K562 (cell line): ENCODE measurements around the gene EMILIN1. TPM values are rescaled to one million over a fixed set of nuclear protein-coding genes. Genes with fewer than 3 reads are reported as not detected.
A peak's percentile ranks its signal among the peaks of the same experiment; 100 is the strongest.

Source experiments
- ATAC-seq: fragments of 200-7000 bp; cut with Tn5 transposase; 3 replicates; pipeline ENCODE4 v1.9.1; 2020; ENCODE audit warnings: moderate library complexity
- BruUV-seq: library from RNA; stranded (reverse); fragments of 400-500 nt; replicated peaks from 2 replicates; lab custom pipeline; 2021; lab: Mats Ljungman, UMichigan
- CTCF ChIA-PET: fragments of 300-600 bp; formaldehyde crosslinking; extraction: SDS; loops from one replicate; lab custom pipeline; 2021; ENCODE audit warnings: low intra/inter-chr PET ratio; lab: Yijun Ruan, JAX
- POLR2A ChIA-PET: fragments of 300-600, 350-650 bp; sonication (Branson Sonifier 250); formaldehyde crosslinking; extraction: SDS; loops from one replicate; lab custom pipeline; 2021; ENCODE audit warnings: antibody characterized with exemption, inconsistent platforms; lab: Yijun Ruan, JAX
- DNase-seq, 4 experiments: peaks; one replicate each; pipeline versions ENCODE4 v3.0.0 to v3.0.0-alpha.2; 2011 to 2018; ENCODE audit warnings: low spot score in 3 of 4, mixed read lengths in 3 of 4; ENCODE audit errors: extremely low read depth in 1 of 4
- FAIRE-seq: peaks from 2 replicates; lab custom pipeline; 2011; peaks lifted over from hg19 to GRCh38; lab: Jason Lieb, UNC
- H2AFZ ChIP-seq: 2 replicates; pipeline ENCODE4 v1.6.0; 2011; ENCODE audit warnings: low read depth, low read length, control low read depth, inconsistent platforms
- H3K27ac ChIP-seq: fragments of 200-600 bp; 3 replicates; pipeline ENCODE4 v1.8.0; 2011; ENCODE audit warnings: low read depth, mild to moderate bottlenecking, control low read depth, inconsistent platforms, low read length, moderate library complexity, mixed read lengths; ENCODE audit errors: extremely low read depth
- H3K27me3 ChIP-seq, 2 experiments: fragments of 300-600 bp in 1 of 2; 2 replicates in 1 of 2; 3 replicates in 1 of 2; pipeline versions ENCODE4 v1.6.0 to v1.8.0; 2011; ENCODE audit warnings: inconsistent platforms in 2 of 2, low read length in 2 of 2, mild to moderate bottlenecking in 1 of 2, mixed read lengths in 1 of 2, moderate library complexity in 1 of 2; ENCODE audit not compliant: control insufficient read depth in 2 of 2, insufficient read depth in 2 of 2
- H3K36me3 ChIP-seq: fragments of 300-600 bp; 3 replicates; pipeline ENCODE4 v1.8.0; 2011; ENCODE audit warnings: mild to moderate bottlenecking, low read length, inconsistent platforms; ENCODE audit not compliant: control insufficient read depth, insufficient read depth
- H3K4me1 ChIP-seq, 2 experiments: fragments of 200-600 bp in 1 of 2; replicated peaks in 1 of 2; 2 replicates in 1 of 2; 3 replicates in 1 of 2; pipeline versions ENCODE4 v1.5.1 to v1.8.0; 2011; ENCODE audit warnings: inconsistent platforms in 2 of 2, low read length in 2 of 2, mild to moderate bottlenecking in 1 of 2, mixed read lengths in 1 of 2, moderate library complexity in 1 of 2; ENCODE audit not compliant: control insufficient read depth in 2 of 2, insufficient read depth in 2 of 2
- H3K4me2 ChIP-seq: 2 replicates; pipeline ENCODE4 v1.6.1; 2011; ENCODE audit warnings: low read length, control low read depth, inconsistent platforms, mixed read lengths; ENCODE audit not compliant: insufficient read depth
- H3K4me3 ChIP-seq: fragments of 200-600 bp; sonication (generic), shearing (Covaris generic); 2 replicates; pipeline ENCODE4 v1.5.1; 2016; ENCODE audit warnings: control low read depth, inconsistent platforms
- H3K79me2 ChIP-seq: fragments of 200-600 bp; 3 replicates; pipeline ENCODE4 v1.8.0; 2011; ENCODE audit warnings: low read length, inconsistent platforms; ENCODE audit not compliant: control insufficient read depth, insufficient read depth
- H3K9ac ChIP-seq, 2 experiments: 2 replicates each; pipeline versions ENCODE4 v1.6.0 to v1.6.1; 2011; ENCODE audit warnings: low read depth in 2 of 2, low read length in 2 of 2, control low read depth in 1 of 2, inconsistent platforms in 1 of 2, mild to moderate bottlenecking in 1 of 2, mixed read lengths in 1 of 2; ENCODE audit not compliant: insufficient read depth in 1 of 2
- H3K9me1 ChIP-seq: one replicate; pipeline ENCODE4 v1.6.0; 2011; ENCODE audit warnings: inconsistent platforms, mild to moderate bottlenecking, low read length, moderate library complexity; ENCODE audit not compliant: control insufficient read depth, insufficient read depth
- H3K9me3 ChIP-seq: replicated peaks from 2 replicates; pipeline ENCODE4 v1.5.1; 2011; ENCODE audit warnings: low read depth, low read length, inconsistent platforms; ENCODE audit not compliant: control insufficient read depth, insufficient read depth
- H4K20me1 ChIP-seq: replicated peaks from 2 replicates; pipeline ENCODE4 v1.6.1; 2011; ENCODE audit warnings: low read length, inconsistent platforms, mixed read lengths; ENCODE audit not compliant: control insufficient read depth, insufficient read depth
- E2F4 ChIP-seq: sonication (generic); formaldehyde crosslinking; IDR thresholded peaks from 2 replicates; pipeline ENCODE4 v1.8.0; 2022; ENCODE audit warnings: mild to moderate bottlenecking, low read depth, missing genetic modification reagents
- POLR2G ChIP-seq: fragments of 200-400 bp; formaldehyde crosslinking; IDR thresholded peaks from 2 replicates; pipeline ENCODE4 v1.6.1; 2017; ENCODE audit warnings: low read depth, mild to moderate bottlenecking, antibody characterized with exemption, low read length, moderate library complexity
- RBBP5 ChIP-seq: fragments of 200-600 bp; sonication (generic); IDR thresholded peaks from 2 replicates; pipeline ENCODE4 v1.6.1; 2012; ENCODE audit warnings: borderline replicate concordance, mild to moderate bottlenecking, low read length, control low read depth, inconsistent platforms; ENCODE audit not compliant: insufficient read depth, poor library complexity, severe bottlenecking
- RBFOX2 ChIP-seq: fragments of 200-400 bp; formaldehyde crosslinking; IDR thresholded peaks from 2 replicates; pipeline ENCODE4 v1.6.1; 2017; ENCODE audit warnings: low read depth, mild to moderate bottlenecking, low read length, moderate library complexity
- SLC30A9 ChIP-seq: fragments of 250-450 bp; sonication (Bioruptor Pico); IDR thresholded peaks from 2 replicates; pipeline ENCODE4 v1.8.0; 2022; ENCODE audit warnings: mild to moderate bottlenecking, moderate library complexity
- ZNF274 ChIP-seq: IDR thresholded peaks from 2 replicates; pipeline ENCODE4 v1.6.1; 2011; ENCODE audit warnings: low read depth, mild to moderate bottlenecking, low read length, moderate library complexity, borderline replicate concordance
- ZNF354B ChIP-seq: fragments of 250-450 bp; sonication (Bioruptor Pico); IDR thresholded peaks from 2 replicates; pipeline ENCODE4 v1.4.0; 2020
- WGBS: fragments of 100-300 bp; shearing (Covaris generic); methylation state at CpG from one replicate; pipeline ENCODE4 v1.1.6; 2016; ENCODE audit warnings: low coverage, mixed read lengths; ENCODE audit not compliant: insufficient coverage; ENCODE audit errors: missing lambda C conversion rate; 5-methylcytosine and 5-hydroxymethylcytosine counted together
- in situ Hi-C: fragments of 300-500 bp; cut with MboI; formaldehyde crosslinking; loops from 4 replicates; pipeline ENCODE4 v1.15.0; 2018; ENCODE audit warnings: inconsistent platforms, mixed read lengths
- intact Hi-C: fragments of 100-400 bp; cut with micrococcal nuclease; formaldehyde crosslinking; loops from 2 replicates; pipeline ENCODE4 v1.14.2; 2022
- polyA plus RNA-seq, 8 experiments: library from polyadenylated mRNA; depleted of rRNA in 4 of 8; stranded (reverse) in 5 of 8; unstranded in 3 of 8; fragments of >200 nt; fragmentation: Nextera tagmentation in 2 of 8; fragmentation: Illumina TruSeq in 1 of 8; extraction: Ambion mirVana in 2 of 8; extraction: Trizol in 1 of 8; gene quantifications; 2 replicates each; pipeline versions ENCODE4 v1.2.1 to v1.2.3, GENCODE V29; 2011 to 2014; ENCODE audit warnings: inconsistent platforms in 1 of 8, missing spikeins in 1 of 8
- total RNA-seq, 7 experiments: library from RNA; depleted of rRNA in 6 of 7; stranded (reverse); fragments of >200 nt in 6 of 7; fragmentation: Illumina TruSeq in 2 of 7; extraction: Trizol in 2 of 7; gene quantifications; 2 replicates each; pipeline versions ENCODE4 v1.2.1 to v1.2.3, GENCODE V29; 2011 to 2021; ENCODE audit warnings: low replicate concordance in 1 of 7

EMILIN1 gene
- total and polyA plus RNA-seq, 9 of the 15 experiments (the other 6 are each of a cell fraction or from before 2014, with no cell fraction given): 0.04 to 2.7 (median 0.54) TPM; not detected in 2

DNA sequence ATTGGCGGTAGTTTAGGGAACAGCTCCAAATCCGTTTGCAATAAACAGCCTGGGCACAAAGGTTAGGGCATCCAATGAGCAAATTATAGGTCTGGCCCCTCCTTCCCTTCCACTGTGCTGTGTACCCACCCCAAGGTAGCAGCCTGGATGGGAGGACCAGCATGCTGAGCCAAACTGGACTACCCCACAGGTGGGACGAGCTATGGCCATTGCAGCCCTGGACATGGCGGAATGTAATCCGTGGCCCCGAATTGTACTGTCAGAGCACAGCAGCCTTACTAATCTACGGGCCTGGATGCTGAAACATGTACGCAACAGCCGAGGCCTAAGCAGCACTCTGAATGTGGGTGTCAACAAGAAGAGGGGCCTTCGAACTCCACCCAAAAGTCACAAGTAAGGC lies 20.2 kb upstream of the EMILIN1 start:
- no peak for DNase-seq
- peak overlapping the region in 1 of 2 experiments; percentile 6; a peak in 1 of 4 replicates for H3K9ac ChIP-seq
- CTCF ChIA-PET: no interaction called here
- TF ChIP-seq POLR2G (peak; percentile 25; the same call in 1 of the 2 replicates), ZNF274 (no peak)
- TF ChIP-seq, all 486 proteins: peak for 1
- Histone ChIP-seq H3K4me1 (peaks cover 24 to 28% of the 10 kb centered on the region in 2 experiments), H3K9me3 (no peaks in the 10 kb centered on the region), H3K4me2 (no peak overlapping the region), H3K9me1 (no peaks in the 10 kb centered on the region), H3K4me3 (no peak overlapping the region), H3K27me3 (no peaks in the 10 kb centered on the region), H2AFZ (no peak overlapping the region), H3K27ac (no peak overlapping the region), H4K20me1 (no peaks in the 10 kb centered on the region), H3K79me2 (no peaks in the 10 kb centered on the region), H3K36me3 (peaks cover 71% of the 10 kb centered on the region)
- in situ Hi-C loops: no loop called here
- intact Hi-C loops: no loop called here
- WGBS: 85% methylated on average over 10 of the region's 10 CpGs
- no TSS peak for BruUV-seq
- FAIRE-seq: no peak
- no peak for ATAC-seq
- POLR2A ChIA-PET: interaction anchor here (0.6 to 10.5 kb wide), 7 partner anchors 8 to 104 kb away, joined by 3 to 112 read pairs (median 4); partner anchors contain the start of gene OST4

DNA sequence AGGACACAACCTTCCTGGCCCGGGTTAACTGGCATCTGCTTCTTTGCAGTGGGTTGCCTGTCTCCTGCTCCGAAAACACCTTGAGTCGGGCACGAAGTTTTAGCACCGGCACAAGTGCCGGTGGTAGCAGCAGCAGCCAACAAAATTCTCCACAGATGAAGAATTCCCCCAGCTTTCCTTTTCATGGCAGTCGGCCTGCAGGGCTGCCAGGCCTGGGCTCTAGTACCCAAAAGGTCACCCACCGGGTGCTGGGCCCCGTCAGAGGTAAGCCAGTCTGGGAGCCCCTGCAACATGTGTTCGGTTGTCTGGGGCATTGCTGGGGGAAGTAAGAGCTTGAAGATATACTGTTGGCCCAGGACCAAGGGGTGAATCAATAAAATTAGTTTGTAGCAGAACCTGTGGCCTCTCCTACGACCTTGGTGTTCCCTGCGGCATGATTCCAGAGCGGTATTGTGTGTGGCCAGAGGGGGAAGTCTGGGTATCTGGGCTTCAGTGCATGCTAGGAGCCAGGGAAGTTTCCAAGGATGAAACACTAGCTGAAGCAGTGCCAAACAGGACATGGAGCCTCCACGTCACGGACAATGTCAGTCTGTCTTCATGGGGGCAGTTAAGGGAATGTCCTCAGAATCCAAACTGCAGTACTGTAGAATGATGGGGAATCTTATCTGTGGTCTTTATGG lies 19.1 kb upstream of the EMILIN1 start:
- peaks cover 32 to 37% of the 10 kb centered on the region in 2 experiments for H3K4me1 ChIP-seq
- peaks cover 63% of the 10 kb centered on the region for H3K36me3 ChIP-seq
- ATAC-seq: no peak
- no peak overlapping the region for H3K9ac ChIP-seq
- intact Hi-C loops (no loop called here), in situ Hi-C loops (no loop called here)
- 88% methylated on average over 15 of the region's 15 CpGs for WGBS
- no peak overlapping the region for H3K27ac ChIP-seq
- no peak overlapping the region for H2AFZ ChIP-seq
- no peak for FAIRE-seq
- BruUV-seq: no TSS peak
- no peak overlapping the region for H3K4me3 ChIP-seq
- H4K20me1 ChIP-seq: no peaks in the 10 kb centered on the region
- no peaks in the 10 kb centered on the region for H3K27me3 ChIP-seq
- POLR2A ChIA-PET: interaction anchor here (0.8 to 10.5 kb wide), 10 partner anchors 7 to 102 kb away, joined by 3 to 112 read pairs (median 4); partner anchors contain the start of genes AGBL5 and OST4
- no peaks in the 10 kb centered on the region for H3K9me3 ChIP-seq
- TF ChIP-seq RBBP5: no peak
- TF ChIP-seq ZNF354B (CRISPR knock-in tag): no peak
- TF ChIP-seq RBFOX2: peak; percentile 25; the same call in 1 of the 2 replicates
- TF ChIP-seq SLC30A9 (CRISPR knock-in tag): no peak
- 0 out of 2 replicates have a peak, but pooled peaks have one; percentile 44 for TF ChIP-seq POLR2G
- TF ChIP-seq E2F4: no peak
- no peaks in the 10 kb centered on the region for H3K79me2 ChIP-seq
- H3K4me2 ChIP-seq: no peak overlapping the region
- CTCF ChIA-PET: no interaction called here
- DNase-seq: no peak
- no peaks in the 10 kb centered on the region for H3K9me1 ChIP-seq
